ENCODE measurements around the gene INPP5A. TPM values are rescaled to one million over a fixed set of nuclear protein-coding genes. Genes with fewer than 3 reads are reported as not detected.
A peak's percentile ranks its signal among the peaks of the same experiment; 100 is the strongest.

The INPP5A gene
- total and polyA plus RNA-seq, 5 donors = 60.0 to 116 (median 97.8) TPM

DNA sequence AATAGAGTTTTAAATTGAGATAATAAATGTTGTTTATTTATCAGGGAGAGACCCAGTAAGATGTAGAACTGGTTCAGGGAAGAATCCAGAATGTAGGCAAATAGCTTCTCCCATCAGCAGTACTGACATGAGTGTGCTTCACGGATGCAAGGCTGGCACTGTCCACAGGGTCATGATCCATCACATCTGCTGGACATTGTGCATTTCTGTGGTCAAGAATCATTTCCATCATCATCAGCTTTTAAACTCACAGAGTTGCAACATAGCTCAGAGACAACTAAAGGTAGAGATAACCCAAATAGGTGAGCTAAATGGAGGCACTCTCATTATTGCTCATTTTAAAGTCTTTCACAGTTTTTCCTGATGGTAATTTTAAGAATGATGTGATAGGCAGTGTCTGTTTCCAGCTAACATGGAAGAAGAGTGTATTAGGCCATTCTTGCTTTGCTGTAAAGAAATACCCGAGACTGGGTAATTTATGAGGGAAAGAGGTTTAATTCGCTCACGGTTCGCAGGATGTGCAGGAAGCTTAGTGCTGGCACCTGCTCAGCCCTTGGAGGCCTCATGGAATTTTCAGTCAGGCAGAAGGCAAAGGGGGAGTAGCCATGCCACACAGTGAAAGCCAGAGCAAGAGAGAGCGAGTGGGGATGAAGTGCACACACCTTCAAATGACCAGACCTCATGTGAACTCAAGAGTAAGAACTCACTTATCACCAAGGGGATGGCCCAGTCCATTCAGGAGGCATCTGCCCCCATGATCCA is 80.8 kb downstream of the INPP5A start:
- H3K4me1 ChIP-seq (ENCODE audit: control insufficient read depth, insufficient read depth, low read length) = no peaks in the 10 kb centered on the region
- no peak overlapping the region for H3K27ac ChIP-seq (ENCODE audit: low read length)
- intact Hi-C loops (cut with DNase I) = no loop called here
- H3K9me3 ChIP-seq (ENCODE audit: control insufficient read depth, low read length) = no peaks in the 10 kb centered on the region
- ATAC-seq = peak in 1 of 2 donors; percentile 12
- no peak overlapping the region for H3K4me3 ChIP-seq (ENCODE audit: low read length)
- WGBS = 76% methylated on average over 6 of the region's 6 CpGs
- no peak for DNase-seq
- no peaks in the 10 kb centered on the region for H3K27me3 ChIP-seq (ENCODE audit: control insufficient read depth, insufficient read depth)

DNA sequence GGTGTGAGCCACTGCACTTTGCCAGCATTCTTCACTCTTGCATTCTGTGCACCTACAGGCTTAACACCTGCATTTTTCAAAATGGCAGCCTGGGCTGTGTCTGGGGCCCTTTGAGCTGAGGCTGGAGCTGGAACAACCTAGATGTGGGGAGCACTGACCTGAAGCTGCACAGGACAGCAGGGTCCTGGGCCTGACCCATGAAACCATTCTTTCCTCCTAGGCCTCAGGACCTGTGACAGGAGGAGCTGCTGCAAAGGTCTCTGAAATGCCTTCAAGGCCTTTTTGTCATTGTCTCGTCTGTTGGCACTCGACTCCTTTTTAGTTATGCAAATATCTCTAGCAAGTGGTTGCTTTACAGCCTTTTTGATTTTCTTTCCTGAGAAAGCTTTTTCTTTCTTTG is 82.3 kb downstream of the INPP5A start:
- Histone ChIP-seq H3K9me3 (ENCODE audit: control insufficient read depth, low read length) (no peaks in the 10 kb centered on the region), H3K27me3 (ENCODE audit: control insufficient read depth, insufficient read depth) (no peaks in the 10 kb centered on the region), H3K4me3 (ENCODE audit: low read length) (no peak overlapping the region), H3K4me1 (ENCODE audit: control insufficient read depth, insufficient read depth, low read length) (no peaks in the 10 kb centered on the region), H3K27ac (ENCODE audit: low read length) (no peak overlapping the region)
- intact Hi-C loops (cut with DNase I) = no loop called here
- ATAC-seq (no peak), DNase-seq (no peak)
- 93% methylated on average over 2 of the region's 2 CpGs for WGBS

DNA sequence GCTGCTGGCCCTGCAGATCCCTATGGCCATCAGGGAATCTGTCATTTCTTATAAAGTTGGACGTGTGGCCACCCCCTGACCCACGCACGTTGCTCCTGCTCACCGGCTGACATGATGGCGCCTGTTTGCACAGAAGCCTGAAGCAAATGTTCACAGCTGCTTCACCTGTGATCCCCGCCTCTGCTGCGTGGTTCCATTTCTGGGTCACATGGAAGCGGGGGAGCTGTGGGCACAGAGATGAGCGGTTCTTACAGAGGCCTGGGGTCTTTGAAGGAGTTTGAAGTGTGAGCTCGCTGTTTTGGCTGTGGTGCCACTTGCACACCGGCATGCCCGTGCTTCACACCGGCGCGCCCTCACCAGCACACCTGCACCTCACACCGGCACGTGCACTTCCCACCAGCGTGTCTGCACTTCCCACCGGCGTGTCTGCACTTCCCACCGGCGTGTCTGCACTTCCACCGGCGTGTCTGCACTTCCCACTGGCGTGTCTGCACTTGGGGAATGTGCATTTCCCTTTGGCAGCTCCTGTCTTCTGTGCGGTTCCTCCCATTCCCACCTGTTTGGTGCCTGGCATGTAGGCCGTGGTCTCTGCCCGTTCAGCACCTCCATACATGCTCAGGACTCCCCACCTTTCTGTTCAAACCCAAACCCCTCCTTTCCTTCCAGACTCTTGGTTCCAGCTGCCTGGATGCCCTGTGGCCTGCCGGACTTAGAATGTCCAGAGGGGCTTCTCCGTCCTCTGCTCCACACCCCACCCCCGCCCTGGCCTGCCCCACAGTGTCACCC is 86.7 kb downstream of the INPP5A start:
- WGBS = 90% methylated on average over 31 of the region's 31 CpGs
- DNase-seq = peak in 2 of 3 donors; percentile 5 to 48
- H3K9me3 ChIP-seq (ENCODE audit: control insufficient read depth, low read length) = no peaks in the 10 kb centered on the region
- intact Hi-C loops (cut with DNase I) = no loop called here
- ATAC-seq = no peak
- H3K4me3 ChIP-seq (ENCODE audit: low read length) = no peak overlapping the region
- no peaks in the 10 kb centered on the region for H3K27me3 ChIP-seq (ENCODE audit: control insufficient read depth, insufficient read depth)
- peaks cover 17% of the 10 kb centered on the region for H3K4me1 ChIP-seq (ENCODE audit: control insufficient read depth, insufficient read depth, low read length)
- H3K27ac ChIP-seq (ENCODE audit: low read length) = no peak overlapping the region

DNA sequence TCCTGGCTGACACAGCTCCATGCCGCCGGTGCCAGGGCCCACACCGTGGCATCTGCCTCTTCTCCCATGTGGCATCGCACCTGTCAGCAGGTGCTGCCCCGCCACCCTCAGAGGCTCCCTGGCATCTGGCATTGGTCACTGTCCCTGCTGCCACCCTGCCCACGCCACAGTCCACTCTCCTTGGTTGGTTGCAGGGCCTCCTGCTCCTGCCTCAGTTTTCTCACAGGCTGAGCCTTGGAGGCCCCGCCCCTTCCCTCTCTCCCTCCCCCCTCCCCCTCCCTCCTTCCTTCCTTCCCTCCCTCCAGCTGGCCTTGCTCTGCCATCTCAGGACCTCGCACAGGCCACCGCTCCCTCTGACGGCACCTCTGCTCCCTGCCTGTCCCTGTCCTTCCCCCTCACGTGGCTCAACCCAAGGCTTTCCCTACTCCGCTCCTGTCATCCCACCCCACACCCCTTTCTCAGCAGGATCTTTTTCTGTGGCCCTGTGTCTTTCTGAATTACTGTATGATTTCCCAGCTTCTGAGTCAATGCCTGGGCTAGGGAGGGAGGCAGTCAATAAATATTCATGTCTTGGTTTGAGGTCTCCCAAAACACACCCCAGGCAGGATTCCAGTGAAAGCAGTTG is 87.4 kb downstream of the INPP5A start:
- WGBS = 55% methylated on average over 12 of the region's 12 CpGs
- Histone ChIP-seq H3K27me3 (ENCODE audit: control insufficient read depth, insufficient read depth) (no peaks in the 10 kb centered on the region), H3K9me3 (ENCODE audit: control insufficient read depth, low read length) (no peaks in the 10 kb centered on the region), H3K27ac (ENCODE audit: low read length) (no peak overlapping the region), H3K4me1 (ENCODE audit: control insufficient read depth, insufficient read depth, low read length) (peaks cover 23% of the 10 kb centered on the region), H3K4me3 (ENCODE audit: low read length) (no peak overlapping the region)
- intact Hi-C loops (cut with DNase I) = no loop called here
- peak in 2 of 3 donors; percentile 30 to 49 for DNase-seq
- no peak for ATAC-seq

GRCh38 chr10:132626019-132626760 is 88.6 kb downstream of the INPP5A start:
- ATAC-seq (no peak), DNase-seq (peak in 1 of 3 donors; percentile 7)
- Histone ChIP-seq H3K4me3 (ENCODE audit: low read length) (no peak overlapping the region), H3K27ac (ENCODE audit: low read length) (no peak overlapping the region), H3K9me3 (ENCODE audit: control insufficient read depth, low read length) (no peaks in the 10 kb centered on the region), H3K4me1 (ENCODE audit: control insufficient read depth, insufficient read depth, low read length) (peaks cover 32% of the 10 kb centered on the region), H3K27me3 (ENCODE audit: control insufficient read depth, insufficient read depth) (no peaks in the 10 kb centered on the region)
- WGBS = 84% methylated on average over 24 of the region's 24 CpGs
- intact Hi-C loops (cut with DNase I) = no loop called here

DNA sequence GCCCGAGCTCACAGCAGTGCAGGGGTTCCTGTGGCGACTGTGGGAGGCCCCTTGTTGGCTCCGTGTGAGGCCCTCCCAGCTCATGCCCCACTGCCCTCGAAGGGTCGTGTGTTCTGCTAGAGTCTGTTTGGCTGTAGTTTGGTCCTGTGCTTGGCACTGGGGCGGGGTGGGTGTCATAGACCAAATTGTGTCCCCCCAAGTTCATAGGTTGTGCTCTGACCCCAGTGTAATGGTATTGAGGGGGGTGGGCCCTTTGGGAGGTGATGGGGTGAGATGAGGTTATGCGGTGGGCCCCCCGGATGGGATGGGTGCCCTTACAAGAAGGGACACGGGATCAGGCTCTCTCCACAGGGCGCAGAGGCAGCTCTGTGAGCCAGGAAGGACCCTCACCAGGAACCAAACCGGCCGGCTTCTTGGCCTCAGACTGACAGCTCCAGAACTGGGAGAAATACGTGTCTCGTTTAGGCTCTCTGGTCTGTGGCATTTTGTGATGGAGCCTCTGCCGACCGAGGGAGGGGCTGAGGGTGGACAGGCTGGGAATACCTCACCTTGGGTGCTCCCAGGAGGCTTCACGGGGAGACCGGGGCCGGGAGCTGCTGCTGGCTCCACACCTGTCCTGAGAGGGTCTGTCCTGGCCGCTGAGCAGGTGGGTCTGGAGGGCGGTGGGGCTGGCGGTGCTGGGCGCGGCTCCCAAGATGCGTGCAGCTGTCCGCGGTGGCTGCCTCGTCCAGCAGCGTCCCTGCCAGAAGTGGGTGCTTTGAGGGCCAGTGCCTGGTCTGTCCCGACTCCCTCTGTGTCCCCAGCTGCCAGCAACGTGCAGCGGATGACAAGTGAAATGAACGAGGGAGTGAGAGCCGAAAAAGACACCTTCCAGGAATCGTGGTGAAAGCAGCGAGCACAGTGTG is 89.4 kb downstream of the INPP5A start:
- H3K27me3 ChIP-seq (ENCODE audit: control insufficient read depth, insufficient read depth) = no peaks in the 10 kb centered on the region
- H3K4me3 ChIP-seq (ENCODE audit: low read length) = no peak overlapping the region
- H3K9me3 ChIP-seq (ENCODE audit: control insufficient read depth, low read length) = no peaks in the 10 kb centered on the region
- H3K27ac ChIP-seq (ENCODE audit: low read length) = peak overlapping the region; percentile 98
- DNase-seq (peak; percentile 30 to 76 (median 65)), ATAC-seq (peak in 1 of 2 donors; percentile 3)
- intact Hi-C loops (cut with DNase I) = no loop called here
- WGBS = 69% methylated on average over 36 of the region's 36 CpGs
- peaks cover 35% of the 10 kb centered on the region for H3K4me1 ChIP-seq (ENCODE audit: control insufficient read depth, insufficient read depth, low read length)

GRCh38 chr10:132627666-132628531 is 90.3 kb downstream of the INPP5A start:
- intact Hi-C loops (cut with DNase I) = no loop called here
- 17% methylated on average over 32 of the region's 32 CpGs for whole genome bisulfite sequencing
- DNase-seq (peak; percentile 62 to 81 (median 78)), ATAC-seq (peak; percentile 11 to 34)
- H3K27ac ChIP-seq (ENCODE audit: low read length) = peak overlapping the region; percentile 98
- H3K4me1 ChIP-seq (ENCODE audit: control insufficient read depth, insufficient read depth, low read length) = peaks cover 38% of the 10 kb centered on the region
- no peaks in the 10 kb centered on the region for H3K27me3 ChIP-seq (ENCODE audit: control insufficient read depth, insufficient read depth)
- no peaks in the 10 kb centered on the region for H3K9me3 ChIP-seq (ENCODE audit: control insufficient read depth, low read length)
- H3K4me3 ChIP-seq (ENCODE audit: low read length) = no peak overlapping the region

GRCh38 chr10:132628966-132629900 is 91.6 kb downstream of the INPP5A start:
- Histone ChIP-seq H3K27ac (ENCODE audit: low read length) (peak overlapping the region; percentile 64), H3K4me3 (ENCODE audit: low read length) (no peak overlapping the region), H3K4me1 (ENCODE audit: control insufficient read depth, insufficient read depth, low read length) (peaks cover 40% of the 10 kb centered on the region), H3K27me3 (ENCODE audit: control insufficient read depth, insufficient read depth) (no peaks in the 10 kb centered on the region), H3K9me3 (ENCODE audit: control insufficient read depth, low read length) (no peaks in the 10 kb centered on the region)
- WGBS = 84% methylated on average over 21 of the region's 21 CpGs
- peak in 2 of 3 donors; percentile 19 to 36 for DNase-seq
- intact Hi-C loops (cut with DNase I) = no loop called here
- ATAC-seq = no peak
